HG03378 (cell line): Measurements from ENCODE around the gene EPC2.
"Not testable (repeated sequence)": the region's sequence is repeated elsewhere in the genome, so short reads cannot be mapped to it uniquely, and the experiment has no call there.

ENCODE experiments used
- ATAC-seq: cut with Tn5 transposase; IDR thresholded peaks from one replicate; pipeline ENCODE4 v1.9.1; 2021; ENCODE audit warnings: mild to moderate bottlenecking, moderate library complexity; ENCODE audit not compliant: unreplicated experiment

Gene EPC2

DNA sequence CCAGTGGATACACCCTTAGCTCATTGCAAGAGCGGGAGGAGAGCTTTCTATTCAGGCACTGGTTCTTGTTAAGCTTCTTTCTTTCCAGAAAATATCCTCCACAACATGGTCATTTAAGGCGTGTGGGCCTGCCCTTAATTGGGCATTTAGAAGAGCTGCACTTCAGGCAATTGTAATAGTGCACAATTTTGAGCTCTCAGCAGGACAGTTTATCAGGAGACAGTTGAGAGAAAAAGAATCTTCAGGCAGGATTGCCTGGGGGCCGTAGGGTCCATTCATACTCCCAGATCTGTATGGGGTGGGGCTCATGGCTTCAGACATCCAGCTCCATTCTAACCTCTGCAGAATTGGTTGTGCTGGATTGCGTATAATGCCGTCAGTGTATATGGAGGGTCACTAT is 6.0 kb upstream of the EPC2 start:
- ATAC-seq: no peak

DNA sequence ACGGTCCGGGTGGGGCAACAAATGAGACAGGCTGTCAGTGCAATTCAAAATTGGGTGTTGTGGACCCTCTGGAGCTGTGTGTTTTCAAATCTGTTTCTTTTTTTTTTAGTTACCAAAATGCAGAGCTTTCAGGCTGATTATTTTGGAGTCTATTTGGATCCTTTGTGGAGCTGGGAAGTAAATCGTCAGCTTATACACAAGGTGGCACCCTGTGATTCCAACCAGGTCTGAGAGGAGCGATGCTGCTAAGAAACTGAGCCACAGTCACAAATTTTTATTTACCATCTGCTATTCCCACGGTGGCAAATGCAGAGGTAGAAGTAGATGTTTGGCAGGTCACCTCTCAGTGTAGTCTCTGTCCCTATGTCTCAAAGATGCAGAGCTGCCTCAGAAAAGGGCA is 3.8 kb upstream of the EPC2 start:
- no peak for ATAC-seq

DNA sequence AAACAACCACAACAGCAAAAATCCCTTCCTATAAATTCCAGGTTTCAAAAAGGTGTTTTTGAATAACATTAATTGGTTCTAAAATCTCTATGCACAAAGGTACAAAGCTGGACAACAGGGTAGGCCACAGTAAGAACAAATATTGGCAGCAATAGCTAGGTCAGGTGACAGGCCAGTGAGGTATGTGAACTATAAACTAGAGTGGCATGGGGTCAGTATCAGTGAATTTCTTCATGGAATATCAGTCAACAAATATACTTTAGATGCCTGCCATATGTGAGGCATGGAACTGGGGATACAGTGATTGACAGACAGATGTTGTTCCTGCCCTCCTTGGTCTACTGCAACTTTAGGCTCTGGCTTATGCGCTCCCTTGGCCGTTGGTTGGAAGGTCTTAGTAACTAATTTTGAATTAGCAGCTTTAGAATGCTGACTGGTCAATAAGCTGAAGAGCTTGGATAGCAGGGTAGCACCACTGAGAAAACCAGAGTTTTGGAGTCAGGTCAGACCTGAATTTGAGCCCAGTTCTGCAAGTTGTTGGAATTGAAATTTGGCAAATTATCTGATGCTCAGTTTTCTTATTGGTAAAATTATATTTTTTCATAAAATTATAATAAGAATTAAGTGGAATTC is 2.3 kb upstream of the EPC2 start:
- no peak for ATAC-seq

- ATAC-seq: no peak
Measured at GRCh38 chr2:148642891-148643416, 1.6 kb upstream of the EPC2 start.

DNA sequence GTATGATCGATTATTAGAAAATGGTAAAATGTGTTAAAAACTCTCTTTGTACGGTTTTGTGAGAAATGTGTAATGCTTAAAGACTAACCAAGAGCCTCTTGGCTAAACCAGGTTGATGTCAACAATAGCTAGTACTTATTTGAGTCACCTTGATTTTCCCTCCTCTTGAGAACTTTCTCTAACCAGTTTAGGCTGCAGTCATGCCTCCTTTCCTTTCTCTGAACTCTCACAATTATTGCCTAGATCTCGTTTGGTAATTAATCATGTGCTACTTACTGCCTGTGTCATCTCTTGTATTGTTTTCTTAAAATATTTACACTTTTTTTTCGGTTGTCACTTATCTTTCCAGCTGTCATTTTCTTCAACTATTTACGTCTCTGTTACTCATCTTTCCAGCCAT is 1.1 kb upstream of the EPC2 start:
- ATAC-seq: peak; percentile 47

- peak; percentile 43 for ATAC-seq
Measured at GRCh38 chr2:148644883-148645538, 460 bp downstream of the EPC2 start.

DNA sequence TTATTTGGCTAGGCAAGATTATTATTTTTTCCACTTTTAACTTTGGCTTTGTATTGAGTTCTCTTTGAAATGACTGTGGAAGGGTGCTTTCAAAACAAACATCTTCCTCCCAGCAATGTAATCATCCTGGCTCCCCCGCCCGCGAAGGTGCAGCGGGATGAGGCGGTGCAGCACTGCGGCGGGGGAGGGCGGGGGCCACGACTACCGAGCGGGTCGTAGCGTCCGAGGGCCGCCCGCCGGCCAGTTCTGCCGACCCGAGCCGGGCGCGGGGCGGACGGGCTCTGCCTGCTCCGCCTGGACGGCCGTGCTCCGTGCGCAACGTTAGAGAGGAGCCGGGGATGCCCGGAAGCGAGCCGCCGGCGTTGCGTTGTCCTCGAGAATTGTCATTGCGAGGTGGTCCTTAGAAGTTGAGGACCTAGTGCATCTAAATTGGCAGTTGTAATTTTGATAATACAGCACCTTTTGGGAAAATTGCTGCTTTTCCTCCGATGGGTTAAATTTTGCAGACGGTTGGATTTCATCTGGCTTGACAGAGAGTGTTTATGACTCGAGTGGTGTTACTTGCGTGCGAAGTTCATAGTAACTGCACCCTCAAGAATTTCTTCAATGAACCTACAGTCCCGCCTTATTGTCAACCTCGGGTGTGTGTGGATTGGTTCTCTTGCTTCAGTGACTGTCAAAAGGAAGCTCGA is 1.1 kb downstream of the EPC2 start:
- ATAC-seq: peak; percentile 60

DNA sequence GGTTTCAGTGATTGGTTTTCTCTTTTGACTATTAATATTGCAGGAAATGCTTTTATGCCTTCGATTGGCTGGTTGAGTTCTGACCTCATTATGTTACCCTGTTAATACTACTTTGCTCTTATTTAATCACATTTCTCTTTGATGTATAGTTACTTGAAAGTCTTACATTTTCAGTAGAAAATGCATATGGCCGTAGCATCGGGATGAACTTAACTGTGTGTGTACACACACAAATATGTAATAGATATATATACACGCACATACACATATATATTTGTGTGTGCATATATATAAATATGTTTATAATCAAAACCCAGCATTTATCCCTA is 1.6 kb downstream of the EPC2 start:
- no peak for ATAC-seq

GRCh38 chr2:148647711-148648110 is 3.2 kb downstream of the EPC2 start:
- ATAC-seq: not testable (repeated sequence)

DNA sequence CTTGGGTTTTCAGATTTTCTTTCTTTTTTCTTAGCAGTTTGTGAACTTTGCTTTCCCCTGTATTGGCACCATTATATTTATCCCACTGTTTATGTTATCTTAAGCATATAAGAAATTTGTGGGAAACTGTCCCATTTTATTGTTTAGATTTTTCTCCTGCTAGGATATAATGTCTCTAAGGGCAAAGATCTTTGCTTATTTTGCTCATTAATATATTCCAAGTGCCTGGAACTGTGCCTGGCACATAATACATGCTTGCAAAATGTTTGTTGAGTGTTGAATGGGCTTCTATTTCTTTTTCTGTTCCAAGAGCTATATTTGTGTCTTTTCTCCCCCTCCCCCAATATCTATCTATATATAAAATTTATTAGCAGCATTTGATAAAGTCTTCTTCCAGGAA is 5.4 kb downstream of the EPC2 start:
- no peak for ATAC-seq

DNA sequence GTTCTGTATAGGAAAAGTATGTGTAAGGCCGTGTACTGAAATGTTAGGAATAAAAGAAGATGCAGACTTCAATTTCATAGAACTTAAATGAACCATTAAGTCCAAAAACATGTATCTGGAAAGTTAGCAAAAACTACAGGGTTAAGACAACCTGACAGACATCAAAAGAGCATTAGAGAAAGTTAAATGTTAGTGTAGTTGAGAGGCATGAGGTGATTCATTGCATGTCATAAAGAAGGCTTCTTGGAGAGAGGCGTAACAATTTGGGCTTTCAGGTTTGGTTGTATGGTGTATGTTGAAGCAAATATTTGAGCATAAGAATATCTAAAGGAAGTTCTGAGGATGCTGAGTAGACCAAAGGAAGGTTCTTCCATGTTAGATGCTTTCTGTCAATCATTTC is 6.3 kb downstream of the EPC2 start:
- no peak for ATAC-seq

DNA sequence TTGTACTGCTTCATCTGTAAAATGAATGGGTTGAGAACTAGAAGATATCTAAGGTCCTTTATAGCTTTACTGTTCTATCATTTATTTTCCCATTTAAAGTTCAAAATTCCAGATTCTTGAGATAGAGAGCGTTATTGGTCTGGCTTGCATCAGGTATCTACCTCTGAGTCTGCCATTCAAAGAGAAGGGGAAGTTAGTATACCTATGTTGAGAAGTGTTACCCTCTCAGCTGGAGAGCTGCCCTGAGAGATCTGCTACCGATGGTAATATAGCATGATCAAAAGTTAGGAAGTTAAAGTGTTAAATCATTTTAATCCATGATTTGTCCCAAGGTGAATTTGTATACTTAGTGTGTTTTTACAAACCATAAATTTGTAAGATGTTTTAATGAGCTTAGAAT is 7.4 kb downstream of the EPC2 start:
- no peak for ATAC-seq

- peak; percentile 87 for ATAC-seq
Measured at GRCh38 chr2:148653437-148653836, 8.9 kb downstream of the EPC2 start.

GRCh38 chr2:148654435-148654834 is 9.9 kb downstream of the EPC2 start:
- no peak for ATAC-seq

- no peak for ATAC-seq
Measured at GRCh38 chr2:148656516-148656915, 12.0 kb downstream of the EPC2 start.

- peak; percentile 95 for ATAC-seq
Measured at GRCh38 chr2:148658807-148659722, 14.5 kb downstream of the EPC2 start.

DNA sequence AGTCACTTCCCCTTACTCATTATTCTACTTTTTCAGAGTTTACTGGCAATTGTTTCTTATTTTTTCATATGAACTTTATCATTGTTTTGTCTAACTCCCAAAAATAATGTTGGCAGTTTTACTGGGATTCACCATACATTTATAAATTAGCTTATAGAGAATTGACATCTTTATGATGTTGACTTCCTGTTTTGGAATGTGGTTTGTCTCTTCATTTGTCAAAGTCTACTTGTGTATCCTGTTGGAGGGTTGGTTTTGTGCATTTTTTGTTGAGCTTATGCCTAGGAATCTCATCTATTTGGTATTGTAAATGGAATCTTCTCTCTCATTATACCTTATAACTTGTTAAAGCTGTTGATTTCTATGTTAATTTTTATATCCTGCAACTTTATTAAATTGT is 16.4 kb downstream of the EPC2 start:
- ATAC-seq: no peak

GRCh38 chr2:148662332-148662731 is 17.8 kb downstream of the EPC2 start:
- not testable (repeated sequence) for ATAC-seq

- ATAC-seq: no peak
Measured at GRCh38 chr2:148664229-148664628, 19.7 kb downstream of the EPC2 start.

DNA sequence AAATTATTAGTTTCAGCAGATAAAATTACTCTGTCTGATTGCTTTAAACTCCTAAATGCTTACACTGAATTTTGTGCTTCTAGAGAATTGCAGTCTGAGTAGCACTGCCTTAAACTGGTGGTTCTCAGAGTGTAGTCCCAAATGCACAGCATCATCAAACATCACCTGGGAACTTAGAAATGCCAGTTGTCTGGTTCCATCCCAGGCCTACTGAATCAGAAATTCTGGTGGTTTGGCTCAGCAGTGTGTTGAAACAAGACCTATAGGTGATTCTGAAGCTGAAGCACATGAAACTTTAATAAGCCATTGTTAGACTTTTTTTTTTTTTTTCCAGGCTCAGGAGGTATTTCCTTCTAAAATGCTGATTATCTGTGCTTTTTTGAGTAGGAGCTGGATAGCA is 22.0 kb downstream of the EPC2 start:
- ATAC-seq: no peak
